ENCODE measurements around the gene KCNN3. TPM values are rescaled to one million over a fixed set of nuclear protein-coding genes. Genes with fewer than 3 reads are reported as not detected.
A peak's percentile ranks its signal among the peaks of the same experiment; 100 is the strongest.

KCNN3 gene
- total and polyA plus RNA-seq, 7 donors, result 0.23 to 27.7 (median 9.4) TPM

- H3K27me3 ChIP-seq, result no peaks in the 10 kb centered on the region
- TF ChIP-seq POLR2AphosphoS5 (IDR thresholded peaks at IDR 0.05) (no peak), CTCF (IDR thresholded peaks at IDR 0.05) (no peak), EP300 (IDR thresholded peaks at IDR 0.05) (no peak), POLR2A (IDR thresholded peaks at IDR 0.05) (no peak)
- H3K27ac ChIP-seq, result peak overlapping the region in 3 of 4 donors; percentile 21 to 80 (median 75)
- no peak overlapping the region for H3K4me3 ChIP-seq
- WGBS, 2 donors, result 91 to 94% methylated on average over 10 of the region's 10 CpGs
- peak; percentile 54 for DNase-seq
- intact Hi-C loops (cut with DNase I), result no loop called here
- no peaks in the 10 kb centered on the region for H3K9me3 ChIP-seq
- H3K36me3 ChIP-seq, result no peaks in the 10 kb centered on the region
- peaks cover 0 to 52% (median 40%) of the 10 kb centered on the region in 4 donors for H3K4me1 ChIP-seq
These were observed 144.2 kb downstream of the KCNN3 start for GRCh38 chr1:154725865-154726264.

GRCh38 chr1:154720328-154721297, 149.5 kb downstream of the KCNN3 start:
- DNase-seq, result peak; percentile 57
- Histone ChIP-seq H3K36me3 (no peaks in the 10 kb centered on the region), H3K4me3 (no peak overlapping the region), H3K4me1 (peaks cover 0 to 4% (median 2%) of the 10 kb centered on the region in 4 donors), H3K27ac (no peak overlapping the region), H3K27me3 (no peaks in the 10 kb centered on the region), H3K9me3 (no peaks in the 10 kb centered on the region)
- TF ChIP-seq CTCF (IDR thresholded peaks at IDR 0.05) (no peak), EP300 (IDR thresholded peaks at IDR 0.05) (no peak), POLR2AphosphoS5 (IDR thresholded peaks at IDR 0.05) (no peak), POLR2A (IDR thresholded peaks at IDR 0.05) (no peak)
- intact Hi-C loops (cut with DNase I), result no loop called here
- 76 to 87% methylated on average over 16 of the region's 16 CpGs for WGBS, 2 donors

- no peak for TF ChIP-seq CTCF (IDR thresholded peaks at IDR 0.05)
- no peak for TF ChIP-seq EP300 (IDR thresholded peaks at IDR 0.05)
- no peak for TF ChIP-seq POLR2A (IDR thresholded peaks at IDR 0.05)
- TF ChIP-seq POLR2AphosphoS5 (IDR thresholded peaks at IDR 0.05), result no peak
- H3K4me1 ChIP-seq, result peaks cover 0 to 4% (median 2%) of the 10 kb centered on the region in 4 donors
- H3K27ac ChIP-seq, result no peak overlapping the region
- intact Hi-C loops (cut with DNase I), result no loop called here
- H3K27me3 ChIP-seq, result no peaks in the 10 kb centered on the region
- no peaks in the 10 kb centered on the region for H3K36me3 ChIP-seq
- H3K9me3 ChIP-seq, result no peaks in the 10 kb centered on the region
- 90% methylated on average over 8 of the region's 8 CpGs for WGBS, 2 donors
- DNase-seq, result no peak
- no peak overlapping the region for H3K4me3 ChIP-seq
These were observed 150.3 kb downstream of the KCNN3 start for GRCh38 chr1:154719586-154720327.

- Histone ChIP-seq H3K4me3 (no peak overlapping the region), H3K9me3 (no peaks in the 10 kb centered on the region), H3K27me3 (no peaks in the 10 kb centered on the region), H3K27ac (no peak overlapping the region), H3K36me3 (no peaks in the 10 kb centered on the region), H3K4me1 (peaks cover 0 to 4% (median 0%) of the 10 kb centered on the region in 4 donors)
- intact Hi-C loops (cut with DNase I), result no loop called here
- 94 to 97% methylated on average over 6 of the region's 6 CpGs for WGBS, 2 donors
- no peak for DNase-seq
- TF ChIP-seq CTCF (IDR thresholded peaks at IDR 0.05), result no peak
- no peak for TF ChIP-seq EP300 (IDR thresholded peaks at IDR 0.05)
- no peak for TF ChIP-seq POLR2A (IDR thresholded peaks at IDR 0.05)
- TF ChIP-seq POLR2AphosphoS5 (IDR thresholded peaks at IDR 0.05), result no peak
These were observed 151.5 kb downstream of the KCNN3 start for GRCh38 chr1:154718566-154718965.
